SK-N-SH treated with all-trans-retinoic acid at 6 μM for 48 hours (cell line): ENCODE measurements around the gene CXCL9.
"Not testable (repeated sequence)": the region's sequence is repeated elsewhere in the genome, so short reads cannot be mapped to it uniquely, and the experiment has no call there.

ENCODE experiments used
- ARNTL ChIP-seq: fragments of 450-650 bp; formaldehyde crosslinking; IDR thresholded peaks from 2 replicates; pipeline ENCODE4 v1.5.0; 2020; ENCODE audit warnings: low read depth, mild to moderate bottlenecking, moderate library complexity, borderline replicate concordance
- CREB5 ChIP-seq: fragments of 250-450 bp; sonication (Bioruptor Pico); IDR thresholded peaks from 2 replicates; pipeline ENCODE4 v1.5.1; 2020; ENCODE audit warnings: low read depth, mild to moderate bottlenecking, moderate library complexity
- CSDC2 ChIP-seq: fragments of 250-450 bp; sonication (Bioruptor Pico); IDR thresholded peaks from 2 replicates; pipeline ENCODE4 v1.5.0; 2020; ENCODE audit warnings: mild to moderate bottlenecking, moderate library complexity
- GLIS3 ChIP-seq: fragments of 250-450 bp; sonication (Bioruptor Pico); IDR thresholded peaks from 2 replicates; pipeline ENCODE4 v1.5.0; 2020; ENCODE audit warnings: mild to moderate bottlenecking, moderate library complexity
- TCF4 ChIP-seq: fragments of 250-450 bp; sonication (Bioruptor Pico); IDR thresholded peaks from 2 replicates; pipeline ENCODE4 v1.8.0; 2021; ENCODE audit warnings: mild to moderate bottlenecking, moderate library complexity, borderline replicate concordance

- not testable (repeated sequence) for TF ChIP-seq CSDC2 (CRISPR knock-in tag); GLIS3; ARNTL; CREB5 (CRISPR knock-in tag); TCF4 (CRISPR knock-in tag)
Observed at GRCh38 chr4:75962072-75962471, 45.2 kb downstream of the CXCL9 start.
